HG02938 (cell line): ENCODE results near the gene LIAS.
"Not testable (repeated sequence)": the region's sequence is repeated elsewhere in the genome, so short reads cannot be mapped to it uniquely, and the experiment has no call there.

Experiments used
- ATAC-seq: cut with Tn5 transposase; IDR thresholded peaks from one replicate; pipeline ENCODE4 v1.9.1; 2021; ENCODE audit warnings: mild to moderate bottlenecking, moderate library complexity; ENCODE audit not compliant: unreplicated experiment

Gene LIAS

DNA sequence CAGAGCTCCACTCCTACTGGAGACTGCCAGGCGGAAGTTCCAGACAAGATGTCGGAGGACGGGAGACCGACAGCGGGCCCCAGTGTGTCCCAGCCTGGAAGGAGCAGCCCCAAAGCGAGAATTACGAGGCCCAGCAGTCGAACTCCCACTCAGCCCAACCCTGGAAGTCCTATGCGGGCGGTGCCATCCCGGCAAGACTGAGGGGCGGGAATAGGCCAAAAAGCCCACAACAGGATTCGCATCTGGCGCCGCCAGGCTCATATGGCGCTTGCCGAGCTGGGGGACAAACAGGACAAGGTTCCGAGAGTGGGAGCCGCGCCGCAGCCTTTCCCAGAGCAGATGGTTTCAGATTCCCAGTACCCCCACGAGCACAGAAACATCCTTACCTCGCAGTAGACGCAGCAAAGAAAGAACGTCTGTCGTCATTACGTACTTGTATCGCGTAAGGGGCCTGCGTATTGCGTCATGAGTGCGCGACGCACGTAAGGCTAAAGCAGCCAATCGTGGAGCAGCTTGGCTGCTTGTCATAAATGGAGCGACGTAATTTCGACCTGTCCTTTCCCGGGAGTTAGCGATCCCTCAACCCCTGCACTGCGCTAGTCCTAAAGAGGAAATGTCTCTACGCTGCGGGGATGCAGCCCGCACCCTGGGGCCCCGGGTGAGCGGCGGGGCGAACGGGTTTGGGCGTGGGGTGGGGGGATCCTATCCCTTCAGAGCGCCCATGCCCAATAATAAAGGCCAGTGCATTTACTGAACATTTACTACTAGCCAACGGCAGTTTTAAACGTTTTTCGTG is at the start of gene LIAS, which contains the start of gene RPL9:
Gene LIAS (plus strand): TSS at position 552 of the 796 bp plus-strand sequence. CDS start 62 bp downstream, at position 614.
Gene RPL9 (minus strand): TSS at position 418 of the 796 bp plus-strand sequence. CDS start 483 bp downstream, outside the sequence.
- peak; percentile 89 for ATAC-seq

DNA sequence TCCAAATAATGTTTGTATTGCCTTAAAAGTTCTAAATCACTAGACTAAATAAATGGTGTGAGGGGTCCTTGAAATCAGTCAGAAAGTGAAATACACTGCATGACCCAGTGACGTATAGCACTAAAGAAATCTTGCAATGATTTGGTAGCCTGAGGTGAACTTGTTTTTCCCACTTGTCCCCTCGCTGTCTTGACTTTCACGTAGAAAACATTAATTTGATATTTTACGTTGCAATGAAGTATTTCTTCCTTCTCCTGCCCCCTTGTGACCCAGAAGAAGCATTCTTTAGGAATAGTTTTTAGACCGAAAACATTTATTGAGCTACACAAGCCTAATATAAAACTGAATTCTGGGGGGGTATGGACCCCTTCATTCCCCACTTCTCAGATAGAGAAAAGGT is 48.4 kb upstream of the LIAS start:
- no peak for ATAC-seq

DNA sequence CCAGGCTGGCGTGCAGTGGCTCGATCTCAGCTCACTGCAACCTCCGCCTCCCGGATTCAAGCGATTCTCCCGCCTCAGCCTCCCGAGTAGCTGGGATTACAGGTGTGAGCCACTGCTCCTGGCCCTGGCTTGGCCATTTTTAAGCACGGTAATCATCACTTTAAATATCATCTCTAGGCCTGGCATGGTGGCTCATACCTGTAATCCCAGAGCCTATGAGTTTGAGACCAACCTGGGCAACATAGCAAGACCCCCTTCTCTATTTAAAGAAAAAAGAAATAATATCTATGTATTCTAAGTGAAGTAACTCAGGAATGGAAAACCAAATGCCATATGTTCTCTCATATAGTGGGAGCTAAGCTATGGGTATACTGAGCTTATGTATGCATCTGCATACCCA is 47.3 kb upstream of the LIAS start:
- ATAC-seq: not testable (repeated sequence)

DNA sequence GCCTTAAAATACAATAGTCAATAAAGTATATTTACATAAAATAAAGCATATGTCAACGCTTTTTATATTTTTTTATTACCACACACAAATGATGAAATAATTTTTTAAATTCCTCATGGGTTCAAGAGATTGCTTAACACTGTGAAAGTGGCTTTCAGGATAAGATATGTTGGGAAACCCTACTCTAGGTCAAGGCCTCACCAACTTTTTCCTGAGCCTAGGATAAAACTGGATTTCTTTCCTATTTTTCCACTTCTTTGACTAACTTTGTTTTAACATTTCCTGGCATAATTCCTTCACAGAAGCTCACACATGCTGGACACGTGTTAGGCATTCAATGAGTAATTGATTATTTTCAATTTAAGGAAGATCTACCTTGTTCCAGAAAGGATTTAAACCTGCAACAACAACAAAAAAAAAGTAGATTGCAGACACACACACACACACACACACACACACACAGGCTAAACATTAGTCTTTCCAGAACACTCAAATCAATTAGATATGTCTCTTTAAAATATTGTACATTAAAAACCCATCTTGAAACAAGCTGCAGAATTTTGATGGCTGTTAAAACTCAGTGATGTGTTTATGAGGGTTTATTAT is 43.1 kb upstream of the LIAS start:
- ATAC-seq: no peak

DNA sequence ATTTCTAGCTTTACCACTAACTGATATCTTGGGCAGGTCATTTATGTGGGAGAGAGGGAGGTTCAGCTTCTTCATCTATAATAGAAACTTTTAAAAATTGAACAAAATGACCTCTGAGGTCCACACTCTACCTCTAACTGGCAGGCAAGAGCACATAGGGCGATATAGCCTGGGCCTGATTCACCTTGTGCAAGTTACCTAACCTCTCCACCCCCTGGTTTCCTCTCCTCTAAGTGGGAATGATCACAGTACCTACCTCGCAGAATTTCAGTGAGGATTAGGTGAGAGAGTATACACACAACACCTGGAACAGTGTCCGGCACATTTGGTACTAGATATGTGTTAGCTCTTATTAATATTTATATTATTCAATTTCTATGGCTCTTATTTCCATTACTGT is 36.6 kb upstream of the LIAS start:
- ATAC-seq: no peak

DNA sequence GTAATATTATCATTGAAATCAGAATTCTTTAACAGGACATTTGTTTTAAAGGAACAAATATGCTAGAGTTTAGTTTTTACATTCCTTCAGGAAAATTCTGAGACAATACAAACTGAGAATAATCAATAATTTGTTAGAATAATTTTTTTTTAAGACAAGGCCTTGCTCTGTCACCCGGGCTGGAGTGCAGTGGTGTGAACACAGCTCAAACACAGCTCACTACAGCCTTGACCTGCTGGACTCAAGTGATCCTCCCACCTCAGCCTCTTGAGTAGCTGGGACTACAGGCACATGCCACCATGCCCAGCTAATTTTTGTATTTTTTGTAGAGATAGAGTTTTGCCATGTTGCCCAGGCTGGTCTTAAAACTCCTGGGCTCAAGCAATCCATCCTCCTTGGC is 33.6 kb upstream of the LIAS start:
- ATAC-seq: not testable (repeated sequence)

DNA sequence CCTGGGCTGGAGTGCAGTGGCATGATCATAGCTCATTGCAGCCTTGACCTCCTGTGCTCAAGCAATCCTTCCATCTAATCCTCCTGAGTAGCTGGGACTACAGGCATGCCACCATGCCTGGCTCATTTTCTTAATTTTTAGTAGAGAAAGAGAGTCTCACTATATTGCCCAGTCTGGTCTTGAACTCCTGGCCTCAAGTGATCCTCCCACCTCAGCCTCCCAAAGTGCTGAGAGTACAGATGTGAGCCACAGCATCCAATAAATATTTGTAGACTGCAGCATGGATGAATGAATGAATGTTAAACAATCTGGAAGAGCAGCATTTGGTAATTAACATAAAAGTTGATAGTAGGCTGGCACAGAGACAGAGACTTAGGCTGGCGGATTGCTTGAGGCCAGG is 32.1 kb upstream of the LIAS start:
- ATAC-seq: no peak

DNA sequence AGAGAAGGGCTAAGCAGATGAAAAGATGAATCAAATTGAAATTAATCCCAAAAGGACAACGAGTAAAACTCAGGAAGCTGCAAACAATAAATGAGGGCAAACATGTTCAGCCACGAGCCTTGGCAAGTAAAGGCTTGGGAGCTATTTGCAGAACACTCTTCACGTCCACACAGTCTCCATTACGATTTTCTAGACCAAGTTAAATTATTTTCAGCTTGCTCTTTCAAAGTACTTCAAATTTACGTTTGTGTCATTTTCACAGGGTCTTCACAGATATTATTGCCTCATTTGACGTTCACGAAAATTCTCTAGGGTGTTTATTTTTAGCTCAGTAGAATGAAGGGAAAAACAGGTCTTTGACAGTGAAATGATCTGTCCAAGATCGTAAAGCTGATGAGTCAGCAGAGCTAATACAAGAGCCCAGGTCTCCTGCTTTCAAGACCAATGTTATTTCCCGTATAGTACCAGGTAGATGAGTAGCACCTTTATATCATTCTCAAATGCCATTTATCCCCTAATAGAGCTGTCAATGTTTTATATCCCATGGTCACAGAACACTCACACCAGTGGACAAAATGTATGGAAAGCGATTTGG is 31.2 kb upstream of the LIAS start:
- no peak for ATAC-seq

DNA sequence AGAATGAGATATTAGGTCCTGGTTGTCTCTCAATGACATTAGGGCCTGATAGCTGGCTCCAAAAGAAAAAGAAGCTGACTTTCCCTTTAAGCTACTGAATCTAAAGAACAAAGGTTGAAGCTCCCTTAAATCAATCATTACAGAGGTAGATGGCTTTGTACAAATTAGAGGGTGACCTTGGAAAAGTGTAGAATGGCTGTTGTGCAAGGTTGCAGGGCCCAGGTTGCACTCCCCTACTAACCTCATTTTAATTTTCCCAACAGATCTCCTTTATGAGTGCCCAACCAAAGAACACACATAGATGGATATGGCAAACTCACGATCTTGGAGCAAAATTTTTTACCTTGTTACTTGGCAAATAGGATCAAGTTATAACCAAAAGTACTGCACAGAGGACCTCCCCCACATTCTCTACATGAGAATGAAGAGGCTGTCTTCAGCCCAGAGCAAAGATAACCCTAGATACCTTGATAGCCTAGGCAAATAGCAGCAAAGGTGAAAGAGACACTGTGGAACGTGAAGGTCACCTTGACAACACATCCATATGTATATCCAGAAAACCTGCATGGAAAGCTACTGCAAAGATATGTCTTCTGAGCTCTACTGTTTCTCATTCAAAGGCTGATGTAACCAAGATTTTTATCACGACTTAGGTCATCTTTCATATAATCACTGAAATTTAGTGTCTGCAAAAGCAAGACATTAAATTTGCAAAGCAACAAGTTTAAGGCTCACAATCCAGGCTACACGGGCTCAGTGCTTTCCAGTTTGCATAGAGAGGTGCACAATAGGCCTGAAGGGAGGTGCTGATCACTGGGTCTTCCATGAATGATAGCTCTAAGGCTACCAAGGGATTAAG is 29.2 kb upstream of the LIAS start:
- no peak for ATAC-seq

DNA sequence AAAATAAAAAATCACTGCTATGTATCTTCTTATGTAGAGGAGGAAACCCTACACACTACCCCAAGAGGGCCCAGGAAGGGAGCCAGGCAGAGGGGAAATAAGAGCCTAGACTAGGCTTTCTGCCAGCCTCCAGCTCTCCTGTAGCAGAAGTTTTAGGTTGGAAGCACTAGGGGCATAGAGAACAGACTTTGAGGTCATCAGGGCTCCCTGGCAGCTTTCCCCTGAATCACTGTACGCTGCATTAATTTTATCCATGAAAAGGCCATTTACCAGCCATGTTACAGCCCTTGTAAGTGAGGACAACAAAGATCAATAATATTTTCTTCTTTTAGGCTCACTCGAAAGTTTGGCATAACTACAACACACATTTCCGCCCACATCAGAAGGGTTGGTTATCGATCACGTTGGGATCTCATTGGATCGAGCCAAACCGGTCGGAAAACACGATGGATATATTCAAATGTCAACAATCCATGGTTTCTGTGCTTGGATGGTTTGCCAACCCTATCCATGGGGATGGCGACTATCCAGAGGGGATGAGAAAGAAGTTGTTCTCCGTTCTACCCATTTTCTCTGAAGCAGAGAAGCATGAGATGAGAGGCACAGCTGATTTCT is 24.9 kb upstream of the LIAS start:
- no peak for ATAC-seq

DNA sequence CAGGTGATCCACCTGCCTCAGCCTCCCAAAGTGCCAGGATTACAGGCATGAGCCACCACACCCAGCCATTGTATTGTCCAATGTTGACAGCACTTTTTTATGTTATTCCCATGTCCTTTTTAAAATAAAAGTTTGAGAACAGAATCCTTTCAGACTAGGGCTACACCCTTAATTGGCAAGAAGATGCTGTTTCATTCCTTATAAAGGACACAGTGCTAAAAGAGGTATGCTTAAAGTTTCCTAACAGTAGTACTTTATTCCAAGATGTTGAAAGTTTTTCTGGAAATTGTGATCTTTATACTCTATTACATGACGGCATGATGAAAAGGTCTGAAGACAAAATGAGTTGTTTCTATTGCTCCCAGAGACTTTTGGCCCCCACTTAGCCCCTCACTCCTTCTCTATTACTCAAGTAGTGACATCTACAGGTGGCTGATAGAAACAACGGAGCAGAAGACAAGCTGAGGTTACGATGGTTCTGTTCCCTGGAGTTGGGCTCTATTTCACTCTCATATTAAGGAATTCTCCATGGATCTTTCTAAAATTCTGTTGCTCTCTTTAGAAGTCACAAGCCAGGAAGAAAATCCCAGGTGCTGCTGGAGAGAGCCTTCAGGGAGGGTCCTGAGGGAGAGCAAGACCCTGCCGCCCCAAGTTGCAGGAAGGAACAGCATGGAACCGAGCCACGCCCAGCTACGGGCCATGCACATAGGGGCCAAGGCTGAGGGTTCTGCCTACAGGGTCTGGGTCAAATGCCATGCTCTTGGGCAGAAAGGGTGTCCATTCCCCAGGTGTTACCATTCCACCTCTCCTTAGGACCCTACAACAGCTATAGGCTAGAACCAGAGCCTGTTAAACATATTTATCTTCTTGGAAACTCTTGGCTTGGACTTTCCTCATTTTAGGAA is 22.9 kb upstream of the LIAS start:
- ATAC-seq: no peak

DNA sequence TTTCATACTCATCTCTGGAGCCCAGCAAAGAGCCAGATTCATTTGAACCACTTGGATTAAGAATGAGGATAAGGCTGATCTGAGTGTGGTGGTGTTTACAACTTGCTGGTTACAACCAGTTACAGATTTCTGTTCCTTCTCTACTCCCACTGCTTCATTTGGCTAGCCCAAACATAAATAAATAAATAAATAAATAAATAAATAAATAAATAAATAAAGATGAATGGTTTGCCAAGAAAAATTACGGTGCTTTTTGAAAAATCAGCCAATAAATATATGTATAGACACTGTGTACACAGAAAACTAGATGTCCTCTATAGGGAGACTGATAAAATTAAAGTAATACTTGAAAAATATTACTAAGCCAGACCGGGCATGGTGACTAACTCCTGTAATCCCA is 17.3 kb upstream of the LIAS start:
- no peak for ATAC-seq

DNA sequence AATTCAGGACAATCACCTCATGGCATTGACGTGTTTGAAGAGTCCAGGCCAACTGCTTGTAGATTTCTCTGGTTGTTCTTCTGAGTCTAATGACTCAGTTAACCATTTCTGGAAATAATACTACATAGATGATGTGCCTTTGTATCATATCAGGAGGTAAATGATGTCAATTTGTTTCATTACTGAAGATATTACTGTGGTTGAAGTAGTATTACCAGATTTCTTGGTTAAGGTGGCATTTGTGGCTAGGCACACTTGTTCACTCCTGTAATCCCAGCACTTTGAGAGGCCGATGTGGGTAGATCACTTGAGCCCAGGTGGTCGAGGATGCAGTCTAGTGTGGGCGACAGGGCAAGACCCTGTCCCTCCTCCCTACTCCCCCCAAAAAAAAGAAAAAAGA is 15.9 kb upstream of the LIAS start:
- no peak for ATAC-seq

DNA sequence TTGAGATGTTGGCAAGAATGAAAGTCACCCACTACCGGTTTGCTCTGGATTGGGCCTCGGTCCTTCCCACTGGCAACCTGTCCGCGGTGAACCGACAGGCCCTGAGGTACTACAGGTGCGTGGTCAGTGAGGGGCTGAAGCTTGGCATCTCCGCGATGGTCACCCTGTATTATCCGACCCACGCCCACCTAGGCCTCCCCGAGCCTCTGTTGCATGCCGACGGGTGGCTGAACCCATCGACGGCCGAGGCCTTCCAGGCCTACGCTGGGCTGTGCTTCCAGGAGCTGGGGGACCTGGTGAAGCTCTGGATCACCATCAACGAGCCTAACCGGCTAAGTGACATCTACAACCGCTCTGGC is 12.4 kb upstream of the LIAS start:
- ATAC-seq: no peak

DNA sequence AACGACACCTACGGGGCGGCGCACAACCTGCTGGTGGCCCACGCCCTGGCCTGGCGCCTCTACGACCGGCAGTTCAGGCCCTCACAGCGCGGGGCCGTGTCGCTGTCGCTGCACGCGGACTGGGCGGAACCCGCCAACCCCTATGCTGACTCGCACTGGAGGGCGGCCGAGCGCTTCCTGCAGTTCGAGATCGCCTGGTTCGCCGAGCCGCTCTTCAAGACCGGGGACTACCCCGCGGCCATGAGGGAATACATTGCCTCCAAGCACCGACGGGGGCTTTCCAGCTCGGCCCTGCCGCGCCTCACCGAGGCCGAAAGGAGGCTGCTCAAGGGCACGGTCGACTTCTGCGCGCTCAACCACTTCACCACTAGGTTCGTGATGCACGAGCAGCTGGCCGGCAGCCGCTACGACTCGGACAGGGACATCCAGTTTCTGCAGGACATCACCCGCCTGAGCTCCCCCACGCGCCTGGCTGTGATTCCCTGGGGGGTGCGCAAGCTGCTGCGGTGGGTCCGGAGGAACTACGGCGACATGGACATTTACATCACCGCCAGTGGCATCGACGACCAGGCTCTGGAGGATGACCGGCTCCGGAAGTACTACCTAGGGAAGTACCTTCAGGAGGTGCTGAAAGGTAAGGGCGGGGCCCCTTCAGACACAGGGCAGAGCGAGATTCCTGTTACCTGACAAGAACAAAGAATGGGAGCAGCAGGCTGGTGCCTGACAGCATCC is 11.8 kb upstream of the LIAS start:
- peak; percentile 76 for ATAC-seq

DNA sequence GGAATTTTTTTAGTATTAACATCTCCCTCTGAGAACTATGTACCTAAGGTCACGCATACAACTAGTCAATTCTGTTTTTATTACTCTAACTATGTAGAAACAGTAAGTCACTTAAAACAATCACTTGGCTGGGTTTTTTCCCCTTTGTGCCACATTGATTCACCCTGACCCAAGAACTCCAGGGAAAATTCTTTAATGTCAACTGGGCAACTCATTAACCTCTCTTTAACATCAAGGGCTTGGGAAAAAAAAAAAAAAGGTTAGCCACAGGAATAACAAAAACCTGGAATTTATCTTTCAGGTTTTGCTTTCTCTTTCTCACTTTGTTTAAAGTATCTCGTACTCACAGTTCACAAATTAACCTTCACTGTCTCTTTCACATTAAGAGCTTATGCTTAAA is 8.2 kb upstream of the LIAS start:
- ATAC-seq: no peak

DNA sequence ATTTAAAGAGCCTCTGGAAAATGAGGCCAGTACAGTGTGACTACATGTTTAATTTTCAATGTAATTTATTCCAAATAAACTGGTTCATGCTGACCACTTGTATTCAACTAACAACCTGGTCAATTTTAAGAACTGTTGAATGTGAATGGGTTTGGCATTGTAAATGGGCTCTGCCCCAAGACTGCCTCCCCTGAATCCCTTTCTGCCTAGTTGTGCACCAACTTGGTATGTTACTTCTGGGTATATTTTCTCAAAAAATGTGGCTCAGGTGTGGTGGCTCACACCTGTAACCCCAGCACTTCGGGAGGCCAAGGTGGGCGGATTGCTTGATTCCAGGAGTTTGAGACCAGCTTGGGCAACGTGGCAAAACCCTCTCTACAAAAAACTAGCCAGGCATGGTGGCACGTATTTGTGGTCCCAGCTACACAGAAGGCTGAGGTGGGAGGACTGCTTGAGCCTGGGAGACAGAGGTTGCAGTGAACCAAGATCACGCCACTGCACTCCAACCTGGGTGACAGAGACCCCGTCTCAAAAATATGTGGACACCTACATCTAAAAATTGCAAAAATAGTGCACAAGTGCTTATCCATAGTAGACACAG is 7.3 kb upstream of the LIAS start:
- ATAC-seq: no peak

DNA sequence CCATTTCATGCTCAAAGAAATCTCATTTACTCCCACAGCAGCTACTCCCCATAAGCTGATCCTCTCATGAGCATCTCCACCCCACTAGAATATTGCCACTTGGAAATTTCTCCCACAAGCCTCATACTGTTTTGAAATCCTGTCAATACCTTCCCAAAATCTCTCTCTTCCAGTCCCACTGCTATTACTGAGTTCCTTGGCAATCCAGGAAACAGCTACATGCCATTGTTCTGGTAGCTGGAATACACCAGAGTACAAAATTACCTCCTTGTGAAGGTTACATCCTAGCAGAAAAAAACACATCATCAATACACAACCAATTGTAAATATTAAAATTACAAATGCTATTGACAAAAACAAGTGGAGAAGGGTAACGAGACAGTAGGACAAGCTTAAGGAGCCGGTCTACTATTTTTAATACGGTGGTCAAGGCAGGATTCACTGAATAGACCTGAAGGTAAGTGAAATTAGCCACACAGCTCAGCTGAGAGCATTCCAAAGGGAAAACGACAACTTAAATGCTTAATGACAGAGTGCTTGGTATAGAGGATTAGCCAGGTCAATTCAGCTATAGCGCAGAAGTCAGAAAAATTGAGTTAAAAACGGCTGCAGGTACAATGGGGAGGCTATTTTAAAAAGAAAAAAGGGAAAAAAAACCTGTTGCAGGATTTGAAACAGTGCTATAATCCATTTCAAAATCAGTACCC is 6.5 kb upstream of the LIAS start:
- ATAC-seq: no peak
